ENCODE measurements around the gene TTN.
"Not testable (repeated sequence)": the region's sequence is repeated elsewhere in the genome, so short reads cannot be mapped to it uniquely, and the experiment has no call there.

The TTN gene

GRCh38 chr2:178529194-178529593 lies 278.0 kb downstream of the TTN start:
- DNase-seq (ENCODE audit: low read depth): no peak

DNA sequence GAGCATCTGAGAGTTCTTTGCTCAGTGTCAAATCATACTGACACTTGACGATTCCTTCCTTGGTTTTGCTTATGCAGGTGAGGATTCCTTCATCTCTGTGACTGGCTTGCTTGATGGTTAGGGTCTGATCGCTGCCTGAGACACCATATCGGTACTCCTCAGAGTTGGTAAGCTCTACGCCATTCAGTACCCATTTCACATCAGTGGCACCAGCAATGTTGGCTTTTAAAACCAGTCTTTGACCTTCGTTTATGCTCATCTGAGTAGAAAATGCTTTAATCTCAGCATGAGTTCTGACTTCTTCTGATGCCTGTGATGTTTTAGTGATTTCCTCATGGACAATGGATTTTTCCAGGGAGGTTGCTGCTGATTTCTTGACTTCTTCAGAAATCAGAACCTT lies 278.6 kb downstream of the TTN start:
- DNase-seq (ENCODE audit: low read depth): no peak

GRCh38 chr2:178527592-178527991 lies 279.6 kb downstream of the TTN start:
- DNase-seq (ENCODE audit: low read depth): no peak

DNA sequence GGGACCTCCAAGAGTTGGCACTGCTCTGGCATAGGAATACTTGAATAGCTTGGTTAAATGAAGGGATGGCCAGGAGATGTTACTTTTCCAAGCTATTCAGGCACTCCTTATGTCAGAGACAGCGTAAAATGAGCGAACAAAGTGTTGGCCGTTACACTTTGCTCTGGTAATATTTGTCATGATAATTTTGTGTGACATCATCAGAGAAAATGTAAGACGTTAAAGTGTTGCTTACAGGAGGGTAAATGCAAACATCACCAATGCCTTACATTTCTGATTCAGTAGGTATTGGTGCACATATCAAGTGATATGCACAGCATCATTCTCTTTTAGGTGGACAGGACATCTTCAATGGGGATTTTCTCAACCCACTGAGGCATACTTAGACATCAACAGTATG lies 281.0 kb downstream of the TTN start:
- DNase-seq (ENCODE audit: low read depth): no peak

GRCh38 chr2:178525460-178525859 lies 281.8 kb downstream of the TTN start:
- DNase-seq (ENCODE audit: low read depth): not testable (repeated sequence)

- not testable (repeated sequence) for DNase-seq (ENCODE audit: low read depth)
Measured at GRCh38 chr2:178525010-178525409, 282.2 kb downstream of the TTN start.

- peak; percentile 15 for DNase-seq (ENCODE audit: low read depth)
Measured at GRCh38 chr2:178523596-178524134, 283.6 kb downstream of the TTN start.

DNA sequence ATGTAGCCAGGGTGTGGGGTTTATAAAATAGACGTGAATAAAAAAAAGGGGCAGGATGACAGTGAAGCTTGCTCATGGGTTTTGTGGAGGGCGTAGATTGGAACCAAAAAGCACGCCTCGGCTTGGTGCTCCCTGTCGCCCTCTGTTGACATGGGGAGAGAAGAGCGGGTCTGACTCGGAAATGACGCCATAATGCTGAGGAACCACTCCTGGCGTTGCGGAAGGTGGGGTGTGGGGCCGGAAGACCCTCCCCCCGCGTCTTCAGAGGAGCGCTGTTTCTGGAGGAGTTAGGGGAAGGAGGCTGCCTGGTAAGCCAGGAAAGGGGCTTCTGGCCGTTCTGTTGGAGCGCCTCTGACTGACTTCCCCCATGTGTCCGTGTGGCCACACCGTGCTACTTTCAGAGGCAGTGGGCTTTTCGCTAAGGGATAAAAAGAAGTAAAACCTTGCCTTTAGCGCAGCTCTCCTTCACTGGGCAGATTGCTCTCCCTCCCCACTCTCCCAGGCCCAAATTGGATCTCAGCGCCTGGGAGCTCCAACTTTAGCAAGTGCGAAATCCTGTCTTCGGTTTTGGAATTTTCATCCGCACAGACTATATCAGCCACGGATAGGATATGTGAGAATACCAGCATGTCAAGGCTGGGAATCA lies 284.1 kb downstream of the TTN start:
- DNase-seq (ENCODE audit: low read depth): peak; percentile 76

GRCh38 chr2:178521304-178522150 lies 285.7 kb downstream of the TTN start:
- DNase-seq (ENCODE audit: low read depth): no peak

- DNase-seq (ENCODE audit: low read depth): no peak
Measured at GRCh38 chr2:178517496-178517895, 289.7 kb downstream of the TTN start.

DNA sequence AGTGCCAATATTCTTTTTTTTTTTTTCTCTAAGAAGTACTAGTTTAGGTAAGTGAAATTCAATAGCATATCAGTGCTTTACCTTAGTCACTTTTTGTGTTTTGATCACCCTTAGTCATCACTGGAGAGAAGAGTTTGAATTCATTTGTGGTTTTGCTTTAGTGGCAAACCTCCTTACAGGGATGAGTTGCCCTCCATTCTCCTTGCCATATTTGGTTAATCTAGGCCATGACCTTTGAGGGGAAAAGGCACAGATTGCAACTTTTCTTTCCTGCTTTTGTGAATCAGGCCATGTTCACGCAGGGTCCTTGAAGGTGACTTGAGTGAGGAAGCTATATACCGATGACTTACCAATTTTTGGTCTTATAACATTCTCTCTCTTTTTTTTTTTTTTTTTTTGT lies 292.6 kb downstream of the TTN start:
- DNase-seq (ENCODE audit: low read depth): no peak

DNA sequence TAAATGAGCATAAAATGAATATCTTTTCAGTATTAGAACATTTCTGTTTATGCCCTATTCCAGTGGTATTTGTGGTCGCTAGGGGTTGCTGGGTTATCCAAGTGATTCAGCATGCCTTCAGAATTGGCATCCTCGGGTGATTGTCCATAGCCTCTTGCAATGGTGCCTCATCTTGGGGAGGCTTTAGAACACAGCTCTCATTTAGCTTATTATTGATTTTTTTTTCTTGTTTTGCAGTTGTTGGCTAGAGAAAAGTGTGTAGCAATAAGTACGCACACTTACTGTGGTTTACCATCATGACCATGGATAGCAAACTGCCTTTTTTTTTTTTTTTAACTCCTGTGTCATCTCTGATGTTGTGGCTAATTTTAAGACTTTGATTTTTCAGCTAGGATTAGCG lies 293.3 kb downstream of the TTN start:
- no peak for DNase-seq (ENCODE audit: low read depth)

DNA sequence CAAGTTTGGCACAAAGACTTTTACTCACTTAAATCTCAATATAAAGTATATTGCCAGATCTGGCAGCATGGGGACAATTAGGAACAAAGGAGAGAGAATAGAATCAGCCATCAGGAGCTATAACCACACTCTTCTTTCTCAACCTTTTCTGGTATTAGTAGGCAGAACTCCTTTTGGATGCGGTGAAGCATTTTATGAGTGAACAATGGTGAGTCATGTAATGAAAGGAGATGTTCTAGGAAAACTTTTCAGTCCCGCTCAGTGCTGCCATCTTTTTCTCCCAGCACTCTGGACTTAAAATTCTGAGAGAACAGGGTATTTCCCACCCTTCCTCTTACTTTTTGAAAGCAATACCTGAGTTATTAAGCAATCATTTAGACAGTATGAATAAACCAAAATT lies 294.7 kb downstream of the TTN start:
- no peak for DNase-seq (ENCODE audit: low read depth)

DNA sequence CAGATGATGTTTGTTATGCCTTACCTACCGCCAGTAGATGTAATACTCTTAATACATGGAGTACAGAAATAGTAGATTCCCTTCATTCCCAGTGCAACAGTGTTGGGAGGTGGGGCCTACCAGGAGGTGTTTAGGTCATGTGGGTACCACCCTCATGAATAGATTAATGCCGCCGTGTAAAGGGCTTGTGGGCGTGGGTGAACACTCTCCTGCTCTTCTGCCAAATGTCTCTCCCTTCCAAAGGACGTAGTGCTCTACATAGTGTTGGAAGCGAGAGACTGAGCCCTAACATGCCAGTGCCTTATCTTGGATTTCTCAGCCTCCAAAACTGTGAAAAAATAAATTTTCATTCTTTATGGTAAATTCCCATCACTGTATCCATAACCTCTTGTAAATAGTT lies 296.8 kb downstream of the TTN start:
- no peak for DNase-seq (ENCODE audit: low read depth)

GRCh38 chr2:178508646-178509045 lies 298.6 kb downstream of the TTN start:
- DNase-seq (ENCODE audit: low read depth): no peak

DNA sequence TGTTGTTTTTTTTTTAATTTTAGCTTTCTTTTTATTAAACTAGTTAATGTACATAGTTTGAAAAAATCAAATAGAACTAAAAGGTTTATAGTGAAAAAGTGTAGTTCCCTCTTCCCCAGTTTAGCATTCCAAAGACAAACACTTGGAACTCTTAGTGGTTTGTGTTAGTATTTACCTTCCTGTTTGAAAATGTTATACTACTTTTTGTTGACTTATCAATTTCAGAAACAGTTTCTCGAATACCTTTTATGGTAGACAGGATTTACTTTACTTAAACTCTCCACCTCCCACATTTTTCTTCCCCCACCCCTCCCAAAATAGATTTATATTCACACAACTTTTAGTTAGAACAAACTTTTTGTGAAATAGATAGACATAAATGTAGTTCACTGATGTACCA lies 300.3 kb downstream of the TTN start:
- no peak for DNase-seq (ENCODE audit: low read depth)

- DNase-seq (ENCODE audit: low read depth): no peak
Measured at GRCh38 chr2:178506524-178506923, 300.7 kb downstream of the TTN start.

GRCh38 chr2:178506101-178506500 lies 301.1 kb downstream of the TTN start:
- no peak for DNase-seq (ENCODE audit: low read depth)

DNA sequence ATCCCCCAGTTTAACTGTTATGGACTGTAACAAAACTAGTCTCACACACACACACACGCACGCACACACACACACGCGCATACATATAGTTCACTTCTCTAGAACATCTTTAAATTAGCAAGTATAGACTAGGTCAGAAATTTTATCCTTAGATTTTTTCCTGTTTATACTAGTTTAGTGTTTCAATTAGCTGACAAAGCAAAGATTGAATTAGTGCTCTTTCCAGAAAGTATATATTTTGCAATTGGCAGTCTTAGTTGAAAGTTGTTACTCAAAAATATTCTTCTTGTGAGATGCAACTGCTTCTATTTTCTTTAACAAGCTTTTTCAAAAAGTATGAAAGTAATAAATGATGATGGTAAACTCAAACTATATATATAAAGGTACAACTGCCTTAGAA lies 304.5 kb downstream of the TTN start:
- DNase-seq (ENCODE audit: low read depth): no peak

GRCh38 chr2:178499640-178500039 lies 307.6 kb downstream of the TTN start:
- no peak for DNase-seq (ENCODE audit: low read depth)

GRCh38 chr2:178498137-178498536 lies 309.1 kb downstream of the TTN start:
- no peak for DNase-seq (ENCODE audit: low read depth)

GRCh38 chr2:178496049-178496448 lies 311.2 kb downstream of the TTN start:
- no peak for DNase-seq (ENCODE audit: low read depth)

DNA sequence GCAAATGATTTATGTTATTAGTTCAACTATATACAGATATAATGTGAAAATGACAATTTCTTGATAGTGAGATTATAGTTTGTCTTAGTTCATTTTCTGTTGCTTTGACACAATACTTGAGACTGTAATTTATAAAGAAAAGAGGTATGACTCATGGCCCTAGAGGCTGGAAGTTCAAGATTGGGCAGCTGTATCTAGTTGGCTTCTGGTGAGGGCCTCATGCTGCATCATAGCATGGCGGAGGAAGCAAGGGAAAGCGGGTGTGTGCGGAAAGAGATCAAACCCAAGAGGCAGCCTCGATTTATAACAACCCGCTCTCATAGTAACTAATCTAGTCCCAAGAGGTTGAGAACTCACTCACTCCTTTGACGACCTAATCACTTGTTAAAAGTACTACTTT lies 315.6 kb downstream of the TTN start:
- no peak for DNase-seq (ENCODE audit: low read depth)
